ENCODE measurements around the gene C16orf74.

C16orf74 gene

GRCh38 chr16:85668676-85669424, 82.0 kb downstream of the C16orf74 start:
- FAIRE-seq = no peak

- no peak for FAIRE-seq
Observed at GRCh38 chr16:85667841-85668413, 83.0 kb downstream of the C16orf74 start.

GRCh38 chr16:85667261-85667660, 83.6 kb downstream of the C16orf74 start:
- FAIRE-seq = no peak

- FAIRE-seq = no peak
Observed at GRCh38 chr16:85665929-85666328, 85.0 kb downstream of the C16orf74 start.

GRCh38 chr16:85665373-85665740, 85.5 kb downstream of the C16orf74 start:
- no peak for FAIRE-seq

- FAIRE-seq = no peak
Observed at GRCh38 chr16:85664580-85665372, 86.1 kb downstream of the C16orf74 start.

- FAIRE-seq = no peak
Observed at GRCh38 chr16:85663891-85664321, 87.0 kb downstream of the C16orf74 start.

GRCh38 chr16:85662976-85663830, 87.7 kb downstream of the C16orf74 start:
- no peak for FAIRE-seq

GRCh38 chr16:85662482-85662812, 88.4 kb downstream of the C16orf74 start:
- FAIRE-seq = no peak

GRCh38 chr16:85661740-85662481, 89.0 kb downstream of the C16orf74 start:
- no peak for FAIRE-seq

- FAIRE-seq = no peak
Observed at GRCh38 chr16:85660843-85661739, 89.8 kb downstream of the C16orf74 start.

- FAIRE-seq = no peak
Observed at GRCh38 chr16:85659805-85660511, 90.9 kb downstream of the C16orf74 start.

- FAIRE-seq = peak; percentile 92
Observed at GRCh38 chr16:85659336-85659735, 91.6 kb downstream of the C16orf74 start.

- FAIRE-seq = no peak
Observed at GRCh38 chr16:85658504-85659326, 92.2 kb downstream of the C16orf74 start.

- FAIRE-seq = no peak
Observed at GRCh38 chr16:85657996-85658395, 92.9 kb downstream of the C16orf74 start.

Measured in islet of Langerhans (tissue), 1 donor.